ENCODE results near the gene SMIM26. TPM values are rescaled to one million over a fixed set of nuclear protein-coding genes. Genes with fewer than 3 reads are reported as not detected.

Gene SMIM26
- total RNA-seq, 1 donor from 2014 or later, result 150 TPM

DNA sequence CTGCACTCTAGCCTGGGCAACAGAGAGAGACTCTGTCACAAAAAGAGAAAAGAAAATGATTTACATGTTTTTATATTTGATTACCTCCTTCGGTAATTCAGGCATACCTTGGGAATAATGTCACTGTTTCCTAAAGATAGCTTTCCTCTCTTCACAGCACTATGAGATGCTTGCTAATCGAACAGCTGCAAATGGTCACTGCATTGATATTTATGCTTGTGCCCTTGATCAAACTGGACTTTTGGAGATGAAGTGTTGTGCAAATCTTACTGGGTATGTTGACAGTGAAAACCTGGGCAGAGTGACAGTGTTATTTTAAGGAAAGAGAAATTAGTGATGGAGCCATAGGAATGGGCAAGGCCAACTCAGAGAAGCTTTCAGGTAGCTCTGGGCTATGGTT is 39.9 kb upstream of the SMIM26 start:
- H3K4me1 ChIP-seq, result no peaks in the 10 kb centered on the region
- no peak overlapping the region for H3K4me2 ChIP-seq
- H3K27me3 Mint-ChIP-seq (ENCODE audit: insufficient read depth, low read depth), result no peaks in the 10 kb centered on the region
- no peaks in the 10 kb centered on the region for H3K9me3 ChIP-seq (ENCODE audit: low read depth)
- DNase-seq (ENCODE audit: low spot score), result no peak
- no peak overlapping the region for H3K27ac ChIP-seq
- no peaks in the 10 kb centered on the region for H3K9me3 Mint-ChIP-seq
- H3K79me2 ChIP-seq (ENCODE audit: low read depth), result no peaks in the 10 kb centered on the region
- TF ChIP-seq EZH2 (IDR thresholded peaks at IDR 0.05) (no peak), EZH2phosphoT487 (IDR thresholded peaks at IDR 0.05) (no peak)
- TF ChIP-seq, protein P1, sequence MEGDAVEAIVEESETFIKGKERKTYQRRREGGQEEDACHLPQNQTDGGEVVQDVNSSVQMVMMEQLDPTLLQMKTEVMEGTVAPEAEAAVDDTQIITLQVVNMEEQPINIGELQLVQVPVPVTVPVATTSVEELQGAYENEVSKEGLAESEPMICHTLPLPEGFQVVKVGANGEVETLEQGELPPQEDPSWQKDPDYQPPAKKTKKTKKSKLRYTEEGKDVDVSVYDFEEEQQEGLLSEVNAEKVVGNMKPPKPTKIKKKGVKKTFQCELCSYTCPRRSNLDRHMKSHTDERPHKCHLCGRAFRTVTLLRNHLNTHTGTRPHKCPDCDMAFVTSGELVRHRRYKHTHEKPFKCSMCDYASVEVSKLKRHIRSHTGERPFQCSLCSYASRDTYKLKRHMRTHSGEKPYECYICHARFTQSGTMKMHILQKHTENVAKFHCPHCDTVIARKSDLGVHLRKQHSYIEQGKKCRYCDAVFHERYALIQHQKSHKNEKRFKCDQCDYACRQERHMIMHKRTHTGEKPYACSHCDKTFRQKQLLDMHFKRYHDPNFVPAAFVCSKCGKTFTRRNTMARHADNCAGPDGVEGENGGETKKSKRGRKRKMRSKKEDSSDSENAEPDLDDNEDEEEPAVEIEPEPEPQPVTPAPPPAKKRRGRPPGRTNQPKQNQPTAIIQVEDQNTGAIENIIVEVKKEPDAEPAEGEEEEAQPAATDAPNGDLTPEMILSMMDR (IDR thresholded peaks at IDR 0.05), result no peak
- H3K4me1 Mint-ChIP-seq, result no peaks in the 10 kb centered on the region
- no peaks in the 10 kb centered on the region for H3K27me3 ChIP-seq
- H3K36me3 ChIP-seq, result peaks cover 5% of the 10 kb centered on the region
- H3K4me3 Mint-ChIP-seq, result no peak overlapping the region
- no peak overlapping the region for H3K4me3 ChIP-seq
- H2AFZ ChIP-seq (replicated peaks), result no peak overlapping the region
- no peaks in the 10 kb centered on the region for H4K20me1 ChIP-seq (ENCODE audit: low read depth)
- peaks cover 32% of the 10 kb centered on the region for H3K36me3 Mint-ChIP-seq
- H3K27ac Mint-ChIP-seq, result no peak overlapping the region
- H3F3A ChIP-seq (ENCODE audit: low read depth), result no peaks in the 10 kb centered on the region
- H3K9ac ChIP-seq, result no peak overlapping the region

DNA sequence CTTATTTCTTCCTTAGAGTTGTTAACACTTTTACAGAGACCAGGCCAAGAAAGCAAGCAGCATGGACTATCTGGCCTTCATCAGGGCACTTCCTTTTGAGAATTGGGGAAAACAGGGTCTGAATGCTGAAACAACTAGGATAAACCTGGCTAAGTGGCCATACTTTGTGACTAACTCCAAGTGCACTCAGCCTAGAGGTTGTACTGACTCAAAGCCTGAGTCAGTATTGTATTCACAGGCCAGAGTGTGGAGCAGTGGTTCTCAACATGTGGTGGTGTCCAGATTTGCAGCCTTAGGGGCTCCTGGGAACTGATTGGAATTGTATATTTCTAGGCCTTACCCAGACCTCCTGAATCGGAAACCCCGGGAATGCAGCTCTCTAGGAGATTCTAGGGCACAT is 39.4 kb upstream of the SMIM26 start:
- no peak for DNase-seq (ENCODE audit: low spot score)
- Mint-ChIP-seq H3K36me3 (peaks cover 34% of the 10 kb centered on the region), H3K9me3 (no peaks in the 10 kb centered on the region), H3K27ac (no peak overlapping the region), H3K4me3 (no peak overlapping the region), H3K27me3 (ENCODE audit: insufficient read depth, low read depth) (no peaks in the 10 kb centered on the region), H3K4me1 (no peaks in the 10 kb centered on the region)
- no peak overlapping the region for H2AFZ ChIP-seq (replicated peaks)
- TF ChIP-seq EZH2phosphoT487 (IDR thresholded peaks at IDR 0.05) (no peak), EZH2 (IDR thresholded peaks at IDR 0.05) (no peak)
- TF ChIP-seq, protein P1 (IDR thresholded peaks at IDR 0.05), result no peak
- H3K4me3 ChIP-seq, result no peak overlapping the region
- no peak overlapping the region for H3K9ac ChIP-seq
- H3K9me3 ChIP-seq (ENCODE audit: low read depth), result no peaks in the 10 kb centered on the region
- H3K27me3 ChIP-seq, result no peaks in the 10 kb centered on the region
- no peak overlapping the region for H3K27ac ChIP-seq
- H3K36me3 ChIP-seq, result peaks cover 5% of the 10 kb centered on the region
- no peak overlapping the region for H3K4me2 ChIP-seq
- no peaks in the 10 kb centered on the region for H3K4me1 ChIP-seq
- H3F3A ChIP-seq (ENCODE audit: low read depth), result no peaks in the 10 kb centered on the region
- no peaks in the 10 kb centered on the region for H4K20me1 ChIP-seq (ENCODE audit: low read depth)
- no peaks in the 10 kb centered on the region for H3K79me2 ChIP-seq (ENCODE audit: low read depth)

DNA sequence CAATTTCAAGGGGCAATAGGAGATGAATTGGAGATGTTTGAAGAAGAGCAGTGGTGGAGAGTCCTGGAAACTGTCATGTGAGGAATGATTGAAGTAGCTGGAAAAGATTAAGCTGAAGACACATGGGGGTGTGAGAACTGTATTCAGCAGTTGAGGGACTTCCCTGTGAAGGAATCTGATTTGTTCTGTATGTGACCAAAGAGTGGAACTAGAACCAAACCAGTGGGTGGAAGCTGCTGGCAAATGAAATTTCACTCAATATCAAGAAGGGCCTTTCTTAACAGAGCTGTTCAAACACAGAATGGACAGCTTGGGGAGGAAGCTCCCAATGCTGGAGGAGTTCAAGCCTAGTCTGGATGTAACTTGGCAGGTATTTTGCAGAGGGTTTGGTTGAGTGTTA is 38.2 kb upstream of the SMIM26 start:
- Histone ChIP-seq H3K4me2 (no peak overlapping the region), H4K20me1 (ENCODE audit: low read depth) (no peaks in the 10 kb centered on the region), H3K27me3 (no peaks in the 10 kb centered on the region), H2AFZ (replicated peaks) (no peak overlapping the region), H3K4me1 (no peaks in the 10 kb centered on the region), H3K36me3 (peaks cover 5% of the 10 kb centered on the region), H3K9me3 (ENCODE audit: low read depth) (no peaks in the 10 kb centered on the region), H3K9ac (no peak overlapping the region), H3F3A (ENCODE audit: low read depth) (no peaks in the 10 kb centered on the region), H3K4me3 (no peak overlapping the region), H3K27ac (no peak overlapping the region), H3K79me2 (ENCODE audit: low read depth) (no peaks in the 10 kb centered on the region)
- H3K27me3 Mint-ChIP-seq (ENCODE audit: insufficient read depth, low read depth), result no peaks in the 10 kb centered on the region
- DNase-seq (ENCODE audit: low spot score), result no peak
- TF ChIP-seq EZH2 (IDR thresholded peaks at IDR 0.05) (no peak), EZH2phosphoT487 (IDR thresholded peaks at IDR 0.05) (no peak)
- TF ChIP-seq, protein P1 (IDR thresholded peaks at IDR 0.05), result no peak
- H3K9me3 Mint-ChIP-seq, result no peaks in the 10 kb centered on the region
- H3K36me3 Mint-ChIP-seq, result peaks cover 32% of the 10 kb centered on the region
- H3K27ac Mint-ChIP-seq, result no peak overlapping the region
- H3K4me3 Mint-ChIP-seq, result no peak overlapping the region
- H3K4me1 Mint-ChIP-seq, result no peaks in the 10 kb centered on the region
